Measurements from ENCODE around the gene AHSG.

- TF ChIP-seq, protein P1, sequence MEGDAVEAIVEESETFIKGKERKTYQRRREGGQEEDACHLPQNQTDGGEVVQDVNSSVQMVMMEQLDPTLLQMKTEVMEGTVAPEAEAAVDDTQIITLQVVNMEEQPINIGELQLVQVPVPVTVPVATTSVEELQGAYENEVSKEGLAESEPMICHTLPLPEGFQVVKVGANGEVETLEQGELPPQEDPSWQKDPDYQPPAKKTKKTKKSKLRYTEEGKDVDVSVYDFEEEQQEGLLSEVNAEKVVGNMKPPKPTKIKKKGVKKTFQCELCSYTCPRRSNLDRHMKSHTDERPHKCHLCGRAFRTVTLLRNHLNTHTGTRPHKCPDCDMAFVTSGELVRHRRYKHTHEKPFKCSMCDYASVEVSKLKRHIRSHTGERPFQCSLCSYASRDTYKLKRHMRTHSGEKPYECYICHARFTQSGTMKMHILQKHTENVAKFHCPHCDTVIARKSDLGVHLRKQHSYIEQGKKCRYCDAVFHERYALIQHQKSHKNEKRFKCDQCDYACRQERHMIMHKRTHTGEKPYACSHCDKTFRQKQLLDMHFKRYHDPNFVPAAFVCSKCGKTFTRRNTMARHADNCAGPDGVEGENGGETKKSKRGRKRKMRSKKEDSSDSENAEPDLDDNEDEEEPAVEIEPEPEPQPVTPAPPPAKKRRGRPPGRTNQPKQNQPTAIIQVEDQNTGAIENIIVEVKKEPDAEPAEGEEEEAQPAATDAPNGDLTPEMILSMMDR (IDR thresholded peaks at IDR 0.05), result no peak
- no peak for TF ChIP-seq POLR2AphosphoS5 (IDR thresholded peaks at IDR 0.05)
Measured at GRCh38 chr3:186620213-186621092, 7.6 kb downstream of the AHSG start.
